ENCODE measurements around the gene TMEM250.

Gene TMEM250

DNA sequence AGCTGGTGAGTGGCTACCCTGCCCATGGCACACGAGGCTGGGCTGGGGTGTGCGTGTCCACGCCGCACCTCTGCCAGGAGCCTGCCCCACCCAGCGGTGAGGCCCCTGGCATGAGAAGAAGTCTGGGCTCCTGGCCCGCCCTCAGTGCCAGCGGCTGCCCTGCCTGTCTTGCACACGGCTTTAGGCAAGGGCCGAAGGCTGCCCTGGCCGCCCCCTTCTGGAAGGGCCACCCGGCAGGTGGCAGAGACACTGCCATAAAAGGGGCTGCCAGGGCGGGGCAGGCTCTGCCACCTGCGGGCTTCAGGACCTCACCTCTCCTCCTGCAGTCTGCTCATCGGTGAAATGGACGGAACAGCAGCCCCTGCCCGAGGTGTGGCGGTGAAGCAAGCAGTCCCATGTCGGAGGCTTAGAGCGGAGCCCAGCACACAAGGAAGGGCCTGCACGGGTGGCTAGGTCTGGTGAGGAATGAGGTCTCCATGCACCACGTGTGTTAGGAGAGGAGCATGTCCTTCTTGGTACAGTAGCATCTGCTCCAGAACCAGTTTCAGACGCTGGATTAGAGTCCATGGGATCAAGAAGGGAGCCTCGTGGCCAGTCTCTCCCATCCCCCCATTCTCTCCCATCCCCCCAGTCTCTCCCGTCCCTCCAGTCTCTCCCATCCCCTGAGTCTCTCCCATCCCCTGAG is 34.8 kb upstream of the TMEM250 start:
- no peak overlapping the region for H3K9ac ChIP-seq (ENCODE audit: low read length)

DNA sequence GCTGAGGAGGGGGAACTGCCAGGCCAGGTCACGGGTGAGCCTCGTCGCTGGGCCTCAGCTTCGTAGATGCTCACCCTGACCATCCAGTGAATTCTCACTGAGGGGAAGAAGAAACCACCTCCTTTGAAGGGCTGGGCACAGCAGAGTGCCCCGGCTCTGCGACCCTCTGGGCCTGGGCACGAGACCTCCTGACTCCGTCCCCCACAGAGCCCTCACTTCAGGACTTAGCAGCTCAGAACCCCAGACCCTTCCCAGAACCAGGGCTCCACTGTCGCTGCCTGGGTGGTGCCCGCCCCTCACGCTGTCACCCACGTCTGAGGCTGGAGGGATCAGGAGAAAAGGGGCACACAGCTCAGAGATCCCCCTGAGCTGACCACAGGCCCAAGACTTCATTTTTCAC is 34.3 kb upstream of the TMEM250 start:
- H3K4me1 ChIP-seq (ENCODE audit: insufficient read depth, low read length, severe bottlenecking): no peaks in the 10 kb centered on the region
- H3K9me3 ChIP-seq (ENCODE audit: low read length): no peaks in the 10 kb centered on the region
- no peak for TF ChIP-seq EZH2 (IDR thresholded peaks at IDR 0.05; ENCODE audit: borderline replicate concordance, low read length)
- TF ChIP-seq, protein P1, sequence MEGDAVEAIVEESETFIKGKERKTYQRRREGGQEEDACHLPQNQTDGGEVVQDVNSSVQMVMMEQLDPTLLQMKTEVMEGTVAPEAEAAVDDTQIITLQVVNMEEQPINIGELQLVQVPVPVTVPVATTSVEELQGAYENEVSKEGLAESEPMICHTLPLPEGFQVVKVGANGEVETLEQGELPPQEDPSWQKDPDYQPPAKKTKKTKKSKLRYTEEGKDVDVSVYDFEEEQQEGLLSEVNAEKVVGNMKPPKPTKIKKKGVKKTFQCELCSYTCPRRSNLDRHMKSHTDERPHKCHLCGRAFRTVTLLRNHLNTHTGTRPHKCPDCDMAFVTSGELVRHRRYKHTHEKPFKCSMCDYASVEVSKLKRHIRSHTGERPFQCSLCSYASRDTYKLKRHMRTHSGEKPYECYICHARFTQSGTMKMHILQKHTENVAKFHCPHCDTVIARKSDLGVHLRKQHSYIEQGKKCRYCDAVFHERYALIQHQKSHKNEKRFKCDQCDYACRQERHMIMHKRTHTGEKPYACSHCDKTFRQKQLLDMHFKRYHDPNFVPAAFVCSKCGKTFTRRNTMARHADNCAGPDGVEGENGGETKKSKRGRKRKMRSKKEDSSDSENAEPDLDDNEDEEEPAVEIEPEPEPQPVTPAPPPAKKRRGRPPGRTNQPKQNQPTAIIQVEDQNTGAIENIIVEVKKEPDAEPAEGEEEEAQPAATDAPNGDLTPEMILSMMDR (IDR thresholded peaks at IDR 0.05; ENCODE audit: low read length): no peak
- no peaks in the 10 kb centered on the region for H3K36me3 ChIP-seq (ENCODE audit: insufficient read depth, low read length)
- no peak overlapping the region for H3K9ac ChIP-seq (ENCODE audit: low read length)
- no peaks in the 10 kb centered on the region for H4K20me1 ChIP-seq (ENCODE audit: insufficient read depth, low read length)
- no peak overlapping the region for H2AFZ ChIP-seq (ENCODE audit: low read length)
- H3K27me3 ChIP-seq (ENCODE audit: insufficient read depth, low read length): peaks cover 12% of the 10 kb centered on the region
- H3K4me3 ChIP-seq (ENCODE audit: low read depth, low read length, poor library complexity, severe bottlenecking): no peak overlapping the region
- no peak overlapping the region for H3K4me2 ChIP-seq (ENCODE audit: low read length)
- no peaks in the 10 kb centered on the region for H3K79me2 ChIP-seq (ENCODE audit: insufficient read depth, low read length)
- no peaks in the 10 kb centered on the region for H3F3A ChIP-seq (ENCODE audit: insufficient read depth, low read length)
- H3K27ac ChIP-seq (ENCODE audit: low read depth, low read length, poor library complexity, severe bottlenecking): no peak overlapping the region
- no peaks in the 10 kb centered on the region for H3K9me2 ChIP-seq (ENCODE audit: low read depth, low read length)

More for the DNA sequence above, 34.8 kb upstream of the TMEM250 start:
- peaks cover 8% of the 10 kb centered on the region; the same call in 1 of the 2 replicates for H3K27me3 ChIP-seq (ENCODE audit: insufficient read depth, low read length)
- H3K36me3 ChIP-seq (ENCODE audit: insufficient read depth, low read length): no peaks in the 10 kb centered on the region
- no peaks in the 10 kb centered on the region for H4K20me1 ChIP-seq (ENCODE audit: insufficient read depth, low read length)
- H3F3A ChIP-seq (ENCODE audit: insufficient read depth, low read length): no peaks in the 10 kb centered on the region
- H3K79me2 ChIP-seq (ENCODE audit: insufficient read depth, low read length): no peaks in the 10 kb centered on the region
- TF ChIP-seq EZH2 (IDR thresholded peaks at IDR 0.05; ENCODE audit: borderline replicate concordance, low read length): no peak
- TF ChIP-seq, protein P1 (IDR thresholded peaks at IDR 0.05; ENCODE audit: low read length): no peak
- H3K9me3 ChIP-seq (ENCODE audit: low read length): no peaks in the 10 kb centered on the region
- no peaks in the 10 kb centered on the region for H3K4me1 ChIP-seq (ENCODE audit: insufficient read depth, low read length, severe bottlenecking)
- H3K9me2 ChIP-seq (ENCODE audit: low read depth, low read length): no peaks in the 10 kb centered on the region
- H3K4me2 ChIP-seq (ENCODE audit: low read length): no peak overlapping the region
- no peak overlapping the region for H3K4me3 ChIP-seq (ENCODE audit: low read depth, low read length, poor library complexity, severe bottlenecking)
- H3K27ac ChIP-seq (ENCODE audit: low read depth, low read length, poor library complexity, severe bottlenecking): no peak overlapping the region
- H2AFZ ChIP-seq (ENCODE audit: low read length): no peak overlapping the region

DNA sequence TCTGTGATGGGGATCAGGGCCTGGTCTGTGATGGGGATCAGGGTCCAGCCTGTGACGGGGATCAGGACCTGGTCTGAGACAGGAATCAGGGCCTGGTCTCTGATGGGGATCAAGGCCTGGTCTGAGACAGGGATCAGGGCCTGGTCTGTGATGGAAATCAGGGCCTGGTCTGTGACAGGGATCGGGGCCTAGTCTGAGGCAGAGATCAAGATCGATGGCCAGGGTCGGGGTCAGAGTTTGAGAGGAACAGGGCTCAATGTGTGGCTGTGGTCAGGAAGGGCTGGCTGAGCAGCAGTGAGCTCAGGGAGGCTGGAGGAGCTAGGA is 33.8 kb upstream of the TMEM250 start:
- TF ChIP-seq, protein P1 (IDR thresholded peaks at IDR 0.05; ENCODE audit: low read length): no peak
- TF ChIP-seq EZH2 (IDR thresholded peaks at IDR 0.05; ENCODE audit: borderline replicate concordance, low read length): no peak
- Histone ChIP-seq H3K4me1 (ENCODE audit: insufficient read depth, low read length, severe bottlenecking) (no peaks in the 10 kb centered on the region), H3K9ac (ENCODE audit: low read length) (no peak overlapping the region), H3K9me2 (ENCODE audit: low read depth, low read length) (no peaks in the 10 kb centered on the region), H3F3A (ENCODE audit: insufficient read depth, low read length) (no peaks in the 10 kb centered on the region), H2AFZ (ENCODE audit: low read length) (no peak overlapping the region), H3K4me3 (ENCODE audit: low read depth, low read length, poor library complexity, severe bottlenecking) (no peak overlapping the region), H3K4me2 (ENCODE audit: low read length) (no peak overlapping the region), H3K9me3 (ENCODE audit: low read length) (no peaks in the 10 kb centered on the region), H3K36me3 (ENCODE audit: insufficient read depth, low read length) (no peaks in the 10 kb centered on the region), H4K20me1 (ENCODE audit: insufficient read depth, low read length) (no peaks in the 10 kb centered on the region), H3K27ac (ENCODE audit: low read depth, low read length, poor library complexity, severe bottlenecking) (no peak overlapping the region), H3K27me3 (ENCODE audit: insufficient read depth, low read length) (peaks cover 15% of the 10 kb centered on the region), H3K79me2 (ENCODE audit: insufficient read depth, low read length) (no peaks in the 10 kb centered on the region)

All from OCI-LY1 (cell line).